Stomach smooth muscle (tissue), 2 donors: ENCODE results near the gene AGER.

Source experiments
- H3K27ac ChIP-seq: one replicate; pipeline ENCODE4 v1.7.0; 2013; ENCODE audit warnings: mild to moderate bottlenecking, low read length, inconsistent platforms
- H3K27me3 ChIP-seq, 2 donors: one replicate each; pipeline ENCODE4 v1.7.0; 2013; ENCODE audit warnings: low read length in 2 of 2; ENCODE audit not compliant: insufficient read depth in 2 of 2, control insufficient read depth in 1 of 2
- H3K36me3 ChIP-seq, 2 donors: one replicate each; pipeline ENCODE4 v1.7.0; 2013; ENCODE audit warnings: low read length in 2 of 2; ENCODE audit not compliant: control insufficient read depth in 2 of 2, insufficient read depth in 2 of 2
- H3K4me1 ChIP-seq: one replicate; pipeline ENCODE4 v1.7.0; 2013; ENCODE audit warnings: low read length; ENCODE audit not compliant: control insufficient read depth, insufficient read depth
- H3K4me3 ChIP-seq, 2 donors: one replicate each; pipeline ENCODE4 v1.7.0; 2013; ENCODE audit warnings: low read length in 2 of 2
- H3K9ac ChIP-seq, 2 donors: one replicate each; pipeline ENCODE4 v1.7.0; 2013; ENCODE audit warnings: low read length in 2 of 2, mild to moderate bottlenecking in 1 of 2
- H3K9me3 ChIP-seq, 2 donors: one replicate each; pipeline ENCODE4 v1.7.0; 2013; ENCODE audit warnings: low read length in 2 of 2; ENCODE audit not compliant: control insufficient read depth in 2 of 2
- donor health status: healthy.
- donor health status: Pancreatic carcinoma.

AGER gene

DNA sequence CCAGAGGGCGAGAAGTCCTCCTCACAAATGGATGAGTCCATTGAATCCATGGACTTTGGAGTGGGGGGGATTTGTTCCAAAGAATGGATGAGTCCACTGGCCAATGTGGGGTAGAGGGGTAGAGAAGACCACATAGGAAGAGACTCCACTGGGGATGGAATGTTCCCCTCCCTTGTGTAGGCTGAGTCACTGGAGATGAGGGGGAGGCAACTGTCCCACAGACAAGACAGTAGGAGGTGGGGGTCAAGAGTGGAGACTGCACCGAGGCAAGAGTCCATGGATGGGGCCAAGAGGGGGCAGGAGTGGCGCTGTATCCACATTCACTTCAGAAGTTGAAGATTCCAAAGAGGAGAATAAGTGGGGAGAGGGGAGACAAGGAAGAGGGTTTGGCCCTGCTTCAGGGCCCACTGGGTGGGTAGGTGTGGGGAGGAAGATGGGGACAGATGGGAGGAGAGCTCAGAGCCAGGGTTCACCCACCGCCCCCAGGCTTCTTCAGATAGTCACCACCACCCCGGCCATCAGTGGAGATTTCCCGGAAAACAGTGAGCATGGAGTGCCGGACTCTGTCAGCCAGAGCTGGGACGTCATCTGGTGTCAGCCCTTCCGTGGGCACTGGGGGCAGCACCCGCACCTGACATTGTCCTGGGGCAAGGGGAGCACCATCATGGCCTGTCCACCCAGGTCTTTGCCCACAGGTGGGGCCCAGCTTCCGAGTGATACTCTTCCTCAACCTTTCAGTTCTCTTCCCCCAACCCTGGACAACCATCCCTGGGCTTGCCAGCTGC is 15.1 kb downstream of the AGER start:
- no peaks in the 10 kb centered on the region for H3K9me3 ChIP-seq
- H3K36me3 ChIP-seq = peaks cover 27 to 42% of the 10 kb centered on the region in 2 donors
- H3K4me3 ChIP-seq = no peak overlapping the region
- H3K9ac ChIP-seq = no peak overlapping the region
- H3K4me1 ChIP-seq = peaks cover 5% of the 10 kb centered on the region
- no peaks in the 10 kb centered on the region for H3K27me3 ChIP-seq
- peak overlapping the region; percentile 24 for H3K27ac ChIP-seq

DNA sequence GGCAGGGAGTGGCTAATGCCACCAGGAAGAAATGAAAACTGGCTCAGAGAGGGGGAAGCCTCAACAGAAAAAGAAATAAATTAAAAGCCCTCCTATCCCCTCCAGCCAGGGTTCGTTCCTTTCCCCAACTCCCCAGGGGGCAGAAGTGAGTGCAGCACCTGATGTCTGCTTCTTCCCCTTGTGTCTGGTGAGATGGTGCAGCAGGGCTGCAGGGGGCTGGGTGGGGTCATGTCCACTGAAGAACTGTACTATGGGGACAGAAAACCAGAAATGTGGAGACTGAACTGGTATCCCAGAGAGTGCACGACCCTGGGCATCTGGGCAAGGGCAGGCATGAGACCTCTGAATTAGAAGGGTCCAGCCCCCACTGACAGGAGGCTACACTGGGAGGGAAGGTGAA is 15.7 kb downstream of the AGER start:
- H3K27me3 ChIP-seq = no peaks in the 10 kb centered on the region
- H3K27ac ChIP-seq = peak overlapping the region; percentile 18
- H3K4me3 ChIP-seq = no peak overlapping the region
- H3K9ac ChIP-seq = no peak overlapping the region
- H3K4me1 ChIP-seq = peaks cover 5% of the 10 kb centered on the region
- H3K36me3 ChIP-seq = peaks cover 27 to 44% of the 10 kb centered on the region in 2 donors
- no peaks in the 10 kb centered on the region for H3K9me3 ChIP-seq

DNA sequence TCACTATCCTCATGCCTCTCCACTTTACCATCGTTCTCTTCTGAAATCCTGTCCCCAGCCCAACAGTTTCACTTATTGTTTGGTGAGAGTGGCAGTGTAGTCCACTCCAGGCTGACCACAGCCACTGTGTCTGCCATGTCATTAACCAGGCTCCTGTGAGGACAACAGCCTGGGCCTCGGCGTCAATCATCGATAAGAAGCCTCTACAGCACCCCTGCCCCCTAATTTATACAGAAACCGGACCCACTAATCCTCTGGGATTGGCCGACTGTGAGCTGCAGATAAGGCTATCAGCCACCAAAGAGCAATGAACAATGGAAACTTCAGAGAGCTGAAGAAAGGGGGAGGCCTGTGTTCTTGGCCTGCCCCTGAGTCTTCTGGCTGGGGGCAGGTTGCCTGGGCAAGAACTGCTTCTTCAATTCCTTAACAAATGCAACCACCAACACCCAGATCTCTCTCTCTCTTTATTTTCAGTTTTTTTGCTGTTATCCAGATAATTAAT is 16.2 kb downstream of the AGER start:
- peaks cover 27 to 47% of the 10 kb centered on the region in 2 donors for H3K36me3 ChIP-seq
- H3K27ac ChIP-seq = peak overlapping the region; percentile 18
- no peaks in the 10 kb centered on the region for H3K27me3 ChIP-seq
- no peaks in the 10 kb centered on the region for H3K9me3 ChIP-seq
- H3K4me3 ChIP-seq = no peak overlapping the region
- H3K4me1 ChIP-seq = peaks cover under 1% of the 10 kb centered on the region
- H3K9ac ChIP-seq = no peak overlapping the region

DNA sequence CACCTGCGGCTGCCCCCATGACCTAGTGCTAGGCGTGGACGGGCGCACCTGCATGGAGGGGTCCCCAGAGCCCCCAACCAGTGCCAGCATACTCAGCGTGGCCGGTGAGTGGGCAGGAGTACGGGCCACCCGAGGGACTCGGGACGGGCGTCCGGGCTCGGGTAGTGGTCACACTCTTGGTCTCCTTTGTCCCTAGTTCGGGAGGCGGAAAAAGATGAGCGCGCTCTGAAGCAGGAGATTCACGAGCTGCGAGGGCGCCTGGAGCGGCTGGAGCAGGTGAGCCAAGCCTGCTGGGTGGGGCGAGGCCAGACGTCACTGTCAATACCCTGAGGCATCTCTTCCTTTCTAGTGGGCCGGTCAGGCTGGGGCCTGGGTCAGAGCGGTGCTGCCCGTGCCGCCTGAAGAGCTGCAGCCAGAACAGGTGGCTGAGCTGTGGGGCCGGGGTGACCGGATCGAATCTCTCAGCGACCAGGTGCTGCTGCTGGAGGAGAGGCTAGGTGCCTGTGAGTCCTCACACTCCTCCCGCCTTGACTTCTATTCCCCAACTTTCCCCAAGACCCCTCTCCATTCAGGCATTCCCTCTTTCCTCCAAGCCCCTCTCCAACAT is 16.8 kb downstream of the AGER start:
- Histone ChIP-seq H3K36me3 (peaks cover 27 to 52% of the 10 kb centered on the region in 2 donors), H3K4me1 (no peaks in the 10 kb centered on the region), H3K4me3 (no peak overlapping the region), H3K27me3 (no peaks in the 10 kb centered on the region), H3K9me3 (no peaks in the 10 kb centered on the region), H3K27ac (peak overlapping the region; percentile 18), H3K9ac (no peak overlapping the region)

DNA sequence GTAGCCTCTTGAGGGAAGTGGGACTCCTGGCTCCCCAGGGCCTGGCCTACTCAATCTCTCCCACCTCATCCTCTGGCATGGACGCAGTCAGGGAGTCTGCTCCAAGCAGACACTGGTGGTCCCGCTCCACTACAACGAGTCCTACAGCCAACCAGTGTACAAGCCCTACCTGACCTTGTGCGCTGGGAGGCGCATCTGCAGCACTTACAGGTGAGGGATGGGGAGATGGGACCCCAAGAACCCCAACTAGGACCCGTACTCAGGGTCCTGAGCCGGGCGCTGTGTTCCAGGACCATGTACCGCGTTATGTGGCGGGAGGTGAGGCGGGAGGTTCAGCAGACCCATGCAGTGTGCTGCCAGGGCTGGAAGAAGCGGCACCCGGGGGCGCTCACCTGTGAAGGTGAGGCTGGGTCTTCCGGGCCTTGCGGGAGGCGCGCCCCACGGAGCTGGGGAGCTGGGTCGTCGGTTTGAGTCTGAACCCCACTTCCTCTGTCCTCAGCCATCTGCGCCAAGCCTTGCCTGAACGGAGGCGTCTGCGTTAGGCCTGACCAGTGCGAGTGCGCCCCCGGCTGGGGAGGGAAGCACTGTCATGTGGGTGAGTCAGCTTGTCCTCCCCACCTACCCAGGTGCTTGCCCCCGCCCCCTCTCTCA is 17.5 kb downstream of the AGER start:
- peaks cover 27 to 52% of the 10 kb centered on the region in 2 donors for H3K36me3 ChIP-seq
- H3K4me1 ChIP-seq = no peaks in the 10 kb centered on the region

DNA sequence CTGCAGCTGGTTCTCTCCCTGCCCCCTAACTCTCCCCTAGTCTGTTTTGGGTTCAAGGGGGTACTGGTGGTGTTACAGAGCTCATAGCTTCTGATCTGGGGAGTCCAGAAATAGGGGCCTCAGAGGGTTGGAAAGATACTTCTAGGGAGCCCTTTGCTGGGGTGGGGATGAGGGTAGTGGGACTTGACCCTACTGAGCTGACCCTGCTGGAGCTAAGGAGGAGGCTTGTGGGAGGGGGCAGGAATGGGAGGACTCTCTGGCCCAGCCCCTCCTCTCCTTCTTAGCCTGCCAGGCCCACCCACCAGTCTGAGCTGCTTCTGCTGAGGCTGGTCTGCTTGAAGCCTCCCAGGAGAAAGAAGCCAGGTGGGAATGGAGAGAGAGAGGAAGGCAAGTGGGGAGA is 19.8 kb downstream of the AGER start, which contains the start of gene EGFL8:
Gene EGFL8 (plus strand): TSS at position 301 of the 400 bp plus-strand sequence. CDS start 1,571 bp downstream, outside the sequence.
- H3K4me1 ChIP-seq = no peaks in the 10 kb centered on the region
- H3K27ac ChIP-seq = peak within 1 kb of the TSS; percentile 49
- no peak within 1 kb of the TSS for H3K9ac ChIP-seq
- no peak within 1 kb of the TSS for H3K4me3 ChIP-seq
- peaks cover 12 to 32% of the 10 kb centered on the region in 2 donors for H3K36me3 ChIP-seq
- no peaks in the 10 kb centered on the region for H3K27me3 ChIP-seq
- H3K9me3 ChIP-seq = no peaks in the 10 kb centered on the region

More for the DNA sequence above, 17.5 kb downstream of the AGER start:
- H3K27ac ChIP-seq = no peak overlapping the region
- no peaks in the 10 kb centered on the region for H3K9me3 ChIP-seq
- H3K9ac ChIP-seq = no peak overlapping the region
- no peaks in the 10 kb centered on the region for H3K27me3 ChIP-seq
- no peak overlapping the region for H3K4me3 ChIP-seq

DNA sequence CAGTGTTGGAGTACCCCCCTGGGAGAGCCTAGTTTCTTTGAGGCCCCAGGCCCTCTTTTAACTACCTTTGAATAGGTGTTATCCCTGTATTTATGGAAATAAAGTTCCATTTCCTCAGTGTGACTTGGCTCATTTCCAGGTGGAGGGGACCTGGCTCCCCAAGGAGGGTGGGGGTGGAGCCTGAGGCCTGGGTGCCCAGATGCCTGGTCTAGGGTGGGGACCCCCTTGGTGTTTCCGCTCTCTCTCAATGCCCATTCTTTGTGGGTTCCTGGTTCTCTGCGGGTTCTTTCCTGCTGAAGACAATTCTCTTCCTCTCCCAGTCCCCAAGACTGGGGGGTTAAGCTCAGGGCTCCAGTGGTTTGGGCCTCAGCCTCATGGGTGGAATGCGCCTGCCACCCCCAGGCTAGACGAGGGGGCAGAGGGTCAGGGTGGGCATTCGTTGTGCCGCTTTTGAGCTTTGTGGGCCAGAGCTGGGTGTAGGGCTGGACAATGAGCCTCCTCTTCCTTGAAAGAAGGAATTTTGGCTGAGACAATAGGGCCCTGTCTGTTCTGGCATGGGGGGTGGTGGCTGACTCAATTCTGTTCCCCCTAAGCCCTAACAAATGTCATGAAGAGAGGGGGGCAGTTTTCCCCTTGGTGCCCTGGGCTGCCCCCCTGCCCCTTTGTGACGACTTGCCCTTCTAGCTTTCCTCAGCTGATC is 20.3 kb downstream of the AGER start:
- H3K9me3 ChIP-seq = no peaks in the 10 kb centered on the region
- H3K9ac ChIP-seq = no peak overlapping the region
- H3K4me3 ChIP-seq = no peak overlapping the region
- H3K4me1 ChIP-seq = no peaks in the 10 kb centered on the region
- peak overlapping the region; percentile 49 for H3K27ac ChIP-seq
- no peaks in the 10 kb centered on the region for H3K27me3 ChIP-seq
- peaks cover 12 to 33% of the 10 kb centered on the region in 2 donors for H3K36me3 ChIP-seq

DNA sequence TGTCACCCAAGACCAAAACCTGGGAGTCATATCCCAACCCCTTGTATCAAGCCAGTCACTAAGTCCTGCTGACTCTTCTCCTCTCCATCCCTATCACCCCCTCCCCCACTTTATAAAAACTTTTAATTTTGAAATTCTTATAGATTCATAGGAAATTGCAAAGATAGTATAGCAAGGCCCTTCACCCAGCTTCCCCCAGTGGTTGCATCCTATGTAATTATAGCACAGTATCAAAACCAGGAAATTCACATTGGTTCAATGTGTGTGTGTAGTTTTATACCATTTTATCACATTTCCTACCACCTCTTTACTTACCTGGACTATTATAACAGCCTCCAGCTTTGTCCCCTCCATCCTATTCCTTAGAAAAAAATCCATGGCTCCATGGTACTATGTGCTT is 26.0 kb downstream of the AGER start:
- Histone ChIP-seq H3K4me1 (peaks cover 21% of the 10 kb centered on the region), H3K36me3 (peaks cover 24 to 27% of the 10 kb centered on the region in 2 donors), H3K9ac (no peak overlapping the region)

DNA sequence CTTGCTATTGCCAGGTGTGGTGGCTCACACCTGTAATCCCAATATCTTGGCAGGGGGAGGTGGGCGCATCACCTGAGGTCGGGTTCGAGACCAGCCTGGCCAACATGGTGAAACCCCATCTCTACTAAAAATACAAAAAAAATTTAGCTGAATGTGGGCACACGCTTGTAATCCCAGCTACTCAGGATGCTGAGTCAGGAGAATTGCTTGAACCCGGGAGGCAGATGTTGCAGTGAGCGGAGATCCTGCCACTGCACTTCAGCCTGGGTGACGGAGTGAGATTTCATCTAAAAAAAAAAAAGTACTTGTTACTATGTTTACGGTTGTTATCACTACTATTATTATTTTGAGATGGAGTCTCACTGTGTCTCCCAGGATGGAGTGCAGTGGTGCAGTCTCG is 27.2 kb downstream of the AGER start:
- Histone ChIP-seq H3K27me3 (no peaks in the 10 kb centered on the region), H3K4me1 (peaks cover 33% of the 10 kb centered on the region), H3K27ac (no peak overlapping the region), H3K36me3 (peaks cover 18 to 27% of the 10 kb centered on the region in 2 donors), H3K4me3 (no peak overlapping the region), H3K9ac (no peak overlapping the region), H3K9me3 (no peaks in the 10 kb centered on the region)

More for the DNA sequence above, 26.0 kb downstream of the AGER start:
- no peak overlapping the region for H3K27ac ChIP-seq
- H3K9me3 ChIP-seq = no peaks in the 10 kb centered on the region
- H3K4me3 ChIP-seq = no peak overlapping the region
- no peaks in the 10 kb centered on the region for H3K27me3 ChIP-seq

DNA sequence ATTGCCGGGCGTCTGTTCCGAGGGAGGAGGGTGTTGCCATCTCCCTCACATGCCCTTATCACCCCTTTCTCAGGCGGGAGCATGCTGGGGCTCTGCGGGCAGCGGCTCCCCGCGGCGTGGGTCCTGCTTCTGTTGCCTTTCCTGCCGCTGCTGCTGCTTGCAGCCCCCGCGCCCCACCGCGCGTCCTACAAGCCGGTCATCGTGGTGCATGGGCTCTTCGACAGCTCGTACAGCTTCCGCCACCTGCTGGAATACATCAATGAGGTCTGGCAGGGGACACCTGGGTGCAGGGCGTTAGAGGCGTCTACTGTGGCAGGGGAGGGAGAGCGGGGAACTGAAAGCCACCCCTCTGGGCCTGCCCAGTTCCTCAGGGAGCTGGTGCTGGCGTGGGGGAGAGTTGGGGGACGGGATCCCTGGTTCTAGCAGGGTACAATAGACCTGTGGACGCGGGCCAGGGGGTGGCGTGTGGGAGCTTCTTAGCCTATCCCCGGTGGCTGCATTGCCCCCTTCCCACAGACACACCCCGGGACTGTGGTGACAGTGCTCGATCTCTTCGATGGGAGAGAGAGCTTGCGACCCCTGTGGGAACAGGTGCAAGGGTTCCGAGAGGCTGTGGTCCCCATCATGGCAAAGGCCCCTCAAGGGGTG is 29.4 kb downstream of the AGER start:
- peak overlapping the region; percentile 69 to 89 for H3K9ac ChIP-seq
- H3K27ac ChIP-seq = peak overlapping the region; percentile 92
- peak overlapping the region; percentile 74 to 96 for H3K4me3 ChIP-seq
- no peaks in the 10 kb centered on the region for H3K27me3 ChIP-seq
- no peaks in the 10 kb centered on the region for H3K9me3 ChIP-seq
- H3K4me1 ChIP-seq = peaks cover 52% of the 10 kb centered on the region
- peaks cover 18 to 27% of the 10 kb centered on the region in 2 donors for H3K36me3 ChIP-seq
